ENCODE results near the gene KCNQ1. TPM values are rescaled to one million over a fixed set of nuclear protein-coding genes. Genes with fewer than 3 reads are reported as not detected.

Gene KCNQ1
- total and polyA plus RNA-seq, 12 donors = 11.0 to 447 (median 320) TPM

GRCh38 chr11:2769409-2770095, 324.7 kb downstream of the KCNQ1 start:
- intact Hi-C loops (cut with DNase I) = no loop called here

GRCh38 chr11:2770096-2770751, 325.4 kb downstream of the KCNQ1 start:
- peak in 5 of 7 donors; percentile 3 to 44 (median 11) for DNase-seq
- 93 to 100% (median 95%) methylated on average over 1 to 13 of the region's 13 CpGs for WGBS, 4 donors
- no peak for TF ChIP-seq CTCF (IDR thresholded peaks at IDR 0.05)
- no peaks in the 10 kb centered on the region for H3K4me1 ChIP-seq (replicated peaks in 1 of 2)
- peaks cover 0 to 4% of the 10 kb centered on the region in 2 donors for H3K36me3 ChIP-seq (replicated peaks in 1 of 2)
- H3K9me3 ChIP-seq (replicated peaks in 1 of 3) = no peaks in the 10 kb centered on the region
- H3K27ac ChIP-seq = no peak overlapping the region
- H3K27me3 ChIP-seq = no peaks in the 10 kb centered on the region
- intact Hi-C loops (cut with DNase I) = no loop called here
- H3K4me3 ChIP-seq = no peak overlapping the region

More at GRCh38 chr11:2769409-2770095, 324.7 kb downstream of the KCNQ1 start:
- peaks cover 0 to 4% of the 10 kb centered on the region in 2 donors for H3K36me3 ChIP-seq (replicated peaks in 1 of 2)
- H3K4me3 ChIP-seq = no peak overlapping the region
- TF ChIP-seq CTCF (IDR thresholded peaks at IDR 0.05) = no peak
- TF ChIP-seq POLR2A (IDR thresholded peaks at IDR 0.05) = no peak
- H3K4me1 ChIP-seq (replicated peaks in 1 of 2) = no peaks in the 10 kb centered on the region
- DNase-seq = peak in 5 of 7 donors; percentile 9 to 46 (median 15)
- H3K27me3 ChIP-seq = no peaks in the 10 kb centered on the region
- 91 to 97% (median 94%) methylated on average over 12 to 14 of the region's 14 CpGs for WGBS, 4 donors
- H3K27ac ChIP-seq = peak overlapping the region in 2 of 5 donors; percentile 61 to 72
- no peaks in the 10 kb centered on the region for H3K9me3 ChIP-seq (replicated peaks in 1 of 3)

- Histone ChIP-seq H3K9me3 (replicated peaks in 1 of 3) (no peaks in the 10 kb centered on the region), H3K27ac (no peak overlapping the region), H3K36me3 (replicated peaks in 1 of 2) (peaks cover 0 to 4% of the 10 kb centered on the region in 2 donors), H3K4me1 (replicated peaks in 1 of 2) (no peaks in the 10 kb centered on the region), H3K27me3 (no peaks in the 10 kb centered on the region), H3K4me3 (no peak overlapping the region)
- WGBS, 4 donors = 85 to 94% (median 92%) methylated on average over 9 of the region's 9 CpGs; no CpG with 5 or more reads in 1 of the 4 donors
- intact Hi-C loops (cut with DNase I) = no loop called here
- TF ChIP-seq CTCF (IDR thresholded peaks at IDR 0.05) (no peak), POLR2A (IDR thresholded peaks at IDR 0.05) (no peak)
- peak in 6 of 7 donors; percentile 3 to 60 (median 16) for DNase-seq
These were observed 326.0 kb downstream of the KCNQ1 start for GRCh38 chr11:2770761-2771301.

- H3K27me3 ChIP-seq = no peaks in the 10 kb centered on the region
- no peaks in the 10 kb centered on the region for H3K9me3 ChIP-seq (replicated peaks in 1 of 3)
- peak overlapping the region in 1 of 5 donors; percentile 12 for H3K27ac ChIP-seq
- no peak overlapping the region for H3K4me3 ChIP-seq
- 77 to 96% (median 92%) methylated on average over 9 to 12 of the region's 12 CpGs for whole genome bisulfite sequencing, 4 donors
- peaks cover 0 to 4% of the 10 kb centered on the region in 2 donors for H3K36me3 ChIP-seq (replicated peaks in 1 of 2)
- H3K4me1 ChIP-seq (replicated peaks in 1 of 2) = peaks cover 2 to 6% of the 10 kb centered on the region in 2 donors
- DNase-seq = peak in 6 of 7 donors; percentile 8 to 54 (median 18)
- TF ChIP-seq POLR2A (IDR thresholded peaks at IDR 0.05) (no peak), CTCF (IDR thresholded peaks at IDR 0.05) (no peak)
- intact Hi-C loops (cut with DNase I) = no loop called here
These were observed 327.1 kb downstream of the KCNQ1 start for GRCh38 chr11:2771758-2772466.

Measured in adrenal gland (tissue), 12 donors.